Retinal pigment epithelial cell (primary cell): ENCODE measurements around the gene ALK.

Experiments
- DNase-seq: peaks from one replicate; pipeline ENCODE4 v3.0.0-alpha.2; 2010; ENCODE audit warnings: low read depth
- H3K4me3 ChIP-seq: 2 replicates; pipeline ENCODE4 v1.5.1; 2011; ENCODE audit warnings: mild to moderate bottlenecking, low read length, control low read depth, moderate library complexity
- CTCF ChIP-seq: conservative IDR thresholded peaks from 2 replicates; pipeline ENCODE4 v1.5.1; 2011; ENCODE audit warnings: low read depth, low read length, control low read depth, inconsistent platforms

The ALK gene

GRCh38 chr2:29397713-29398112 is 523.7 kb downstream of the ALK start:
- H3K4me3 ChIP-seq: no peak overlapping the region
- no peak for TF ChIP-seq CTCF
- no peak for DNase-seq

GRCh38 chr2:29397039-29397438 is 524.3 kb downstream of the ALK start:
- no peak for TF ChIP-seq CTCF
- H3K4me3 ChIP-seq: no peak overlapping the region
- no peak for DNase-seq

GRCh38 chr2:29394981-29395350 is 526.4 kb downstream of the ALK start:
- DNase-seq: no peak
- no peak for TF ChIP-seq CTCF
- no peak overlapping the region for H3K4me3 ChIP-seq

- no peak overlapping the region for H3K4me3 ChIP-seq
- no peak for TF ChIP-seq CTCF
- no peak for DNase-seq
Observed at GRCh38 chr2:29394311-29394980, 526.9 kb downstream of the ALK start.

GRCh38 chr2:29393676-29394075 is 527.7 kb downstream of the ALK start:
- no peak for DNase-seq
- H3K4me3 ChIP-seq: no peak overlapping the region
- TF ChIP-seq CTCF: no peak

GRCh38 chr2:29392774-29393173 is 528.6 kb downstream of the ALK start:
- no peak for TF ChIP-seq CTCF
- H3K4me3 ChIP-seq: no peak overlapping the region
- DNase-seq: no peak

- no peak for DNase-seq
Observed at GRCh38 chr2:29390136-29390535, 531.2 kb downstream of the ALK start.

More at GRCh38 chr2:29390136-29390535, 531.2 kb downstream of the ALK start:
- H3K4me3 ChIP-seq: no peak overlapping the region
- no peak for TF ChIP-seq CTCF
